Stimulated activated CD8-positive, alpha-beta memory T cell treated with anti-CD3 and anti-CD28 coated beads, Interleukin-7, amount 100 ng/mL, for 48 hours (primary cell): Measurements from ENCODE around the gene CKAP2L.

Experiments used
- DNase-seq, 2 donors: peaks; one replicate each; pipeline ENCODE4 v3.0.0-alpha.2; 2020; ENCODE audit warnings: low read depth in 1 of 2; ENCODE audit errors: extremely low read depth in 1 of 2

The CKAP2L gene

DNA sequence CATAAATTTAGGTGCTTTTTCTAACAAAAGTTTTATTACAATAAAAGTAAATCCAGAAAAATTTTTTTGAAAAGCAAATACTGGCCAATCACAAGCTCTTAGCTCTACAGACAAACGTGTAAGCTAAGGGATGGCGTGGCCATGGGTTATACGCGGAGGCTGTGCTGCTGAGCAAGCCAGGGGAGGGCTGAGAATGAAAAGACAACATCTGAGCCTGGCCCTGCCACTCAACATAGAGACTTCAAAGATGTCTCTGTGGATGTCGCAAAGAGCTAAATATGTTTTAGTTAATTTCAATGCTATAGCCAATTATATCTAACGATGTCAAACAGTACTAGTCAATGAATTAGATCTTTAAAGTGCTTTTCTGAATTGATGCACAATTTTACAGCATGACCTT lies 76.9 kb downstream of the CKAP2L start:
- no peak for DNase-seq
